GM11168 (cell line): Measurements from ENCODE around the gene CCR7.

Experiments
- in situ Hi-C: fragments of 300-500 bp; cut with MboI; formaldehyde crosslinking; loops from one replicate; pipeline ENCODE4 v1.12.0; 2022; ENCODE audit warnings: low sequenced_read_pairs; ENCODE audit not compliant: unreplicated experiment

Gene CCR7

DNA sequence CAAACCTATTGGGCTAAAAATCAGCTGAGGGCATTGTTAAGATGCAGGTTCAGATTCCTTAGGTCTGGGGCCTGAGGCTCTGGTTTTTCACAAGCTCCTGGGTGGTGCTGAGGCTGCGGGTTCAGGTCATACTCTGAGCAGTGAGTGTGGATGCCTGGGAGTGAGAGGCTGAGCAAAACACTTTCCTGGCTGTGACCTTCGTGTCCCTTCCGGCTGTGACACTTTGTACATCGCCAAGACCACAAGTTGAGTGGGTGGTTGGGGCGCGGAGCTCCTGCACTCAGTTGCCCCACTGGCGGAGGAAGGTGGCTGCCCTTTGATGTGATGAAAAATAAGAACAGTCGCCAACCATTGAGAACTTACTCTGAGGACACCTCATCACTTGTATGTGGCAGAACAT, 24.8 kb downstream of the CCR7 start:
- in situ Hi-C loops: no loop called here

DNA sequence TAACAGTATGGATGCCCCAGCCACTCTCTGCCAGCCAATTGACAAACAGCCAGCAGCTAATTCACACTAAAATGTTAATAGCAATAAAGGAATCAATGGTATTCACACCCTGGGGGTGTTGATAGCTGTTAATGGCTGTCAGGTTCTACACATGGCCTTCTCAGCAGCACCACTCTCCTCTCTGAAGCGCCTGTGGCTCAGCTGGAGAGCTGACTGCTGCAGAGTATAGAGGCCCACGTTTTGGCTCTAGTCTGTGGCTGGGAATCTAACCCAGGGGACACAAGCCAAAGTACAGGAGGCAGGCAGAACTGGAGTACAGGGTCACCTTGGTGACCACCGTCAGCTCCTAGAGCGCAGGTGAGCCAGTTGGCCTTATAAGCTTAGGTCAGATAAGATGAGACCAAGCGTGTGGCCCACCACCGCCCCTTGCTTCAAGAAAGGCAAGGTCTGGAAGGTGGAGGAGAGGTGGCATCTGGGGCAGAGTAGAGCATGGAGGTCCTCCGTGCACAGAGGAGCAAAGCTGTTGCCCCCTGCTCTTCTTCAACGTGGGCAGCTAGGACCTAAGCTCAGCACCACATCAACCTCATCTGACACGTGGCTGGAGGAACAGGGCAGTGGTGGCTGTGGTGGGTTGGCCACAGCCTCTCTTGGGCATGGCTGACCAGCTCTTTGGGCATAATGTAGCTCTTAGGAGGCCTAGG, 25.4 kb downstream of the CCR7 start:
- in situ Hi-C loops: loop anchor here (10.0 kb wide), 2 partner anchors 105 to 175 kb away; partner anchors contain the start of gene GJD3

GRCh38 chr17:40538936-40539705, 26.2 kb downstream of the CCR7 start:
- in situ Hi-C loops: loop anchor here (10.0 kb wide), 2 partner anchors 104 to 174 kb away; partner anchors contain the start of gene GJD3

- in situ Hi-C loops: loop anchor here (10.0 kb wide), 2 partner anchors 103 to 173 kb away; partner anchors contain the start of gene GJD3
Observed at GRCh38 chr17:40538019-40538935, 27.0 kb downstream of the CCR7 start.

- in situ Hi-C loops: loop anchor here (10.0 kb wide), 2 partner anchors 102 to 172 kb away; partner anchors contain the start of gene GJD3
Observed at GRCh38 chr17:40536295-40537171, 28.7 kb downstream of the CCR7 start.

DNA sequence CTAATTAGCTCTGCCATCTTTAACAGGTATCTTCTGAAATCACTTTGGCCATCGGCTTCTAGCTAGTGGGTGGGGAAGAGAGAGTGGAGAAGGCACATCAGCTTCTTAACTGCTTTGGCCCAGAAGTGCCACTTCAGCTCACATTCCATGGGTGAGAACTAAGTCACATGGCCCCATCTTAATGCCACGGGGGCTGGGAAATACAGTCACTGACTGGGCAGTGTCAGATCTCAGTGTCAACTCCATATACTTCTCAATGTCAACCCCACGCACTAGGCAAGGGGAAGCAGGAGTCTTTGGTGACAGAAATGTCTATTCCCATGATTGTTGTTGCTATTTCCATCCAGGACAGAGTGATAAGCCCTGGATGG, 29.4 kb downstream of the CCR7 start:
- in situ Hi-C loops: loop anchor here (10.0 kb wide), 2 partner anchors 101 to 171 kb away; partner anchors contain the start of gene GJD3

- in situ Hi-C loops: loop anchor here (10.0 kb wide), 2 partner anchors 101 to 171 kb away; partner anchors contain the start of gene GJD3
Observed at GRCh38 chr17:40535438-40535837, 29.8 kb downstream of the CCR7 start.

DNA sequence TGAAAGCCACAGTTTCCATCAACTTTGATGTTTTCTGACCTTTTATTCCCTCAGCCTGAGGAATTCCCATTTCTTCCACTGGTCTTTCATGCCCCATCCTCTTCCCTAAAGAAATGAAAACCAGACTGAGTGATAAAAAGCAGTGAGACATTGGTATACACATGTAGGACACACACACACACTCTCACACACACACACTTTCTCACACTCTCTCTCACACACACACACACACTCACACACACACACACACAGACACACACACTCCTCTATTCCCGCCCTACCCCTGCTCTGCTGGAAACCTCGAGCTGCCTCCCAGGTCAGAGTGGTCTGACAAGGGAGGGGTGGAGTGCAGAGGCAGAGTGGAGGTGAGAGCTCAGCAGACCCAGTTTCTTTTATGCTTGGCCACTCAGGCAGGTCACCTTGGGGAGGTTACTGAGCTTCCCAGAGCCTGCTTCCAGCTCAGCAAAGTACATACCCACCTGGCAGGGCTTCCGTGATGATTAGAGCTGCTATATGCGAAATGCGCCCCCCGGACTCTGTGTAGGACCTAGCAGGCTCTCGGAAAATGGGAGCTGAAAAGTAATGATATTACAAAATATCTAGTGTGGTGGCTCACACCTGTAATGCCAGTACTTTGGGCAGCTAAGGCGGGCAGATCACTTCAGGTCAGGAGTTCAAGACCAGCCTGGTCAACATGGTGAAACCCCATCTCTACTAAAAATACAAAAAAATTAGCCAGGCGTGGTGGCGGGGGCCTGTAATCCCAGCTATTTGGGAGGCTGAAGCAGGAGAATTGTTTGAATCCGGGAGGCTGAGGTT, 30.7 kb downstream of the CCR7 start:
- in situ Hi-C loops: loop anchor here (10.0 kb wide), 2 partner anchors 100 to 170 kb away; partner anchors contain the start of gene GJD3

- in situ Hi-C loops: loop anchor here (10.0 kb wide), 2 partner anchors 99 to 169 kb away; partner anchors contain the start of gene GJD3
Observed at GRCh38 chr17:40533896-40534295, 31.4 kb downstream of the CCR7 start.

DNA sequence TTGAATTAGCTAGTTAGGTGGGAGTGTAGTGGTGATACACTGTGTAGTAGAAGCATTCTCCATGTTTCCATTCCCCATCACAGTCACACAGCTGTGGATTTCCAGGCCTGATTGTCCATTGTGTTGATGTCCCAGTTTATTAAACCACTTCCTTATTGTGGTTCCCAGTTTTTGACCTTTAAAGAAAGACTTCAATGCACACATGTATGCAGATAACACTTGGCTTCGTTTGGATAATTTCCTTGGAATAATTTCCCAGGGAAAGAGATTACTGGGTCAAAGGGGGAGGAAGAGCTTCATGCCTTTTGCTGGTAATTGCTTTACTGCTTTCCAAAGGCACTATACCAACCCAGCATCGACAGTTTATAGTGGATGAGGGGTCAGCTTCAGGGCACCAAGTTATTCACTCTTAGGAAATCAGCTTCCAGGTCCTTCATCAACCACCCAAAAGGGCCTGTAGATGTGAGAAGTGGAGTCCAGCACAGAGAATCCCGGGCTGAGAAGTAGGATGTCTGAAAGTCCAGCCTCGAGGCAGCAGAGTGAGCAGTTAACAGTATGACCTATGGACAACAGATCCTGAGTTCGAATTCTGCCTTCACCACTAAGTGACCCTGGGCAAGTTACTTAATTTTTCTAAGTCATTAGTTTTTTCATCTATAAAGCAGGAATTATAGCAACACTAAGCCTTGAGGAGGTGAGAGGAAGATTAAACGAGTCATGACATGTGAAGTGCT, 32.6 kb downstream of the CCR7 start:
- in situ Hi-C loops: loop anchor here (10.0 kb wide), 2 partner anchors 98 to 168 kb away; partner anchors contain the start of gene GJD3

DNA sequence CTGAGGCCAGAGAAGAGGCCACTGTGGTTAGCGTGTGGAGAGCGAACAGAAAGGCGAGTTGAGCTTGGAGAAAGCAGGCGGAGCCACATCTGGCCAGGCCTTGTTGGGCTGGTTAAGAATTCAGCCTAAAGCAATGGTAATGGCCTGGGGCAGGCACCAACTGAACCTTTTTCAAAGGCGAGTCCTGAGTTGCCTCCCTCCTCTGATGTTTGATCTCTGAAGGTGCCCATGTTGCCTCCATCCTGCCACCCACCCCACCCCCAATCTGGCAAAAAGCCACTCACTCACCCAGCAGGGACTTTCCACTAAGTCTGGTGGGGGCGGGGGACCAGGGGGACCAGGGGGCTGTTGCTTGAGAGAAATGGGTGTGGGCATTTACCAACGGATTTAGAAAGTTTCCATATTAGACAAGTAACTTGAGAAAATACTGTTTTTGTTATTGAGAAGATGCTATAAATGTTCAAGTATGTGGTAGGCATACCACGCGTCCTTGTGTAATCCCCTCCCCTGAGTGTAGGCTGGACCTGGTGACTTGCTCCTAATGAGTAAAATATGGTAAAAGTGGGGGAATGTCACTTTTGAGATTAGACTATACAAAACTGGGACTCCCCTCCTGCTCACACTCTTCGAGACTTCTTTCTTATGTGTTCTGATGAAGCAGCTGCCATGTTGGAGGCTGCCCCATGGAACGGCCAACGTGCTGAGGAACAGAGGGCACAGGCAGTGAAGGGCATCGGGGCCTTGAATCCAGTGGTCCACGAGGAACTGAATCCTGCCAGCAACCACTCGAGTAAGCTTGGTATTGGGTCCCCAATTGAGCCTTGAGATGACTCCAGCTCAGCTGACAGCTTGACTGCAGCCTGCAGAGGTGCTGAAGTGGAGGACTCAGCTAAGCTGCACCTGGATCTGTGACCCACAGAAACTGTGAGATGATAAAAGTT, 34.0 kb downstream of the CCR7 start:
- in situ Hi-C loops: loop anchor here (10.0 kb wide), 2 partner anchors 97 to 167 kb away; partner anchors contain the start of gene GJD3

DNA sequence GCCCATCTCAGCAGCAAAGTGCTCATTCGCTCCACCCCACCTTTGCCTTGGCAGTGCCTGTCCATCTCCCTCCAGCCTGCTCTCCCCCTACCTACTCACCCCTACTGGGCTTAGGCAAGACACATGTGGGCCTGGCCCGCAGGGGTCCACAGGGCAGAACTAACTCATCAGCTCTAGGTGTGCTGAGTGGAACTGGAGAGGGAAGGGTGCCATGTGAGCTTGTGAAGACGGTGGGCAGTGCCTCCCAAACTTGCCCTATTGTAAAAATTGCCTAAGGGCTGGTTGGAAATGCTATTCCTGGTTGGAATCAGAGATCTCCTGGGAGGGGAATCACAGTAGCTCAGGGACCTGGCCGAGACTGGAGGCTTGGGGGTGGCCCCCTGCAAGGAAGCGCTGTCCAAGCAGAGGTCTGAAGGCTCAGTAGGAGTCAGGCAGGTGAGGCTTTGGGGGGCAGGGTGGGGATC, 34.7 kb downstream of the CCR7 start:
- in situ Hi-C loops: loop anchor here (10.0 kb wide), 2 partner anchors 96 to 166 kb away; partner anchors contain the start of gene GJD3

DNA sequence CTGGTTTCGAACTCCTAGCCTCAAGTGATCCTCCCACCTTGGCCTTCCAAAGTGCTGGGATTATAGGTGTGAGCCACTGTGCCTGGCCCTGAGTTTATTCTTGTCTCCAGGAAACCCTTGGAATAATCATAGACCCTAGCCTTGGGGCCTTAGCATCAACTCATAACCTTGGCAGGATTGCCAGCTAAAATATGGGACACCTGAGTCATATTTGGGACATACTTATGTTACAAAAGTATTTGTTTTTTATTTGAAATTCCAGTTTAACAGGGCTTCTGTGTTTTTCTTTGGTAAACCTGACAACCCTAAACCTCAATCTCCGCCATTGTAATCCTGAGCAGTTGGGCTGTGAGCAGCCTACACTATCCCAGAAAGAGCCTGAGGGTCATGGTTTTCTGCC, 35.3 kb downstream of the CCR7 start:
- in situ Hi-C loops: loop anchor here (10.0 kb wide), 2 partner anchors 95 to 165 kb away; partner anchors contain the start of gene GJD3

DNA sequence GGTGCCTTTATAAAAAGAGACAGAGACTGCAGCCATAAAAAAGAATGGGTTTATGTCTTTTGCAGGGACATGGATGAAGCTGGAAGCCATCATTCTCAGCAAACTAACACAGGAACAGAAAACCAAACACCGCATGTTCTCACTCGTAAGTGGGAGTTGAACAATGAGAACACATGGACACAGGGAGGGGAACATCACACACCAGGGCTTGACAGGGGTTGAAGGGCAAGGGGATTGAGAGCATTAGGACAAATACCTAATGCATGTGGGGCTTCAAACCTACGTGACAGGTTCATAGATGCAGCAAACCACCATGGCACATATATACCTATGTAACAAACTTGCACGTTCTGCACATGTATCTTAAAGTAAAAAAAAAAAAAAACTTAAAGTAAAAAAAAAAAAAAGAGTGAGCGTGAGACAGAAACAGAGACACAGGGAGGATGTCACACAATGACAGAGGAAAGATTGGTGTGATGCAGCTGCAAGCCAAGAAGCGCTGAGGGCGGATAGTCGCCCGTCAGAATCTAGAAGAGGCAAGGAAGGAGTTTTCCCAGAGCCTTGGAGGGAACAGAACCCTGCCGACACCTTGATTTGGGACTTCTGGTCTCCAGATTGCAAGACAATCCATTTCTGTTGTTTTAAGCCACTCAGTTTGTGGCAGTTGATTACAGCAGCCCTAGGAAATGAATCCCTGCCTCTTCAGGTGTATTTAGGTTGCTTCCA, 36.4 kb downstream of the CCR7 start:
- in situ Hi-C loops: no loop called here

- in situ Hi-C loops: no loop called here
Observed at GRCh38 chr17:40526668-40527067, 38.6 kb downstream of the CCR7 start.
